NB4 (cell line): ENCODE data around the gene AOC3.

ENCODE experiments used
- DNase-seq: peaks from one replicate; pipeline ENCODE4 v3.0.0; 2010; ENCODE audit warnings: low read depth
- H3K4me3 ChIP-seq: one replicate; pipeline ENCODE4 v1.5.1; 2011; ENCODE audit warnings: mild to moderate bottlenecking, low read depth, low read length, moderate library complexity
- MYC ChIP-seq: IDR thresholded peaks from 2 replicates; pipeline ENCODE4 v1.6.1; 2011; ENCODE audit warnings: low read depth, low read length
- POLR2A ChIP-seq: IDR thresholded peaks from 2 replicates; pipeline ENCODE4 v1.6.1; 2011; ENCODE audit warnings: mild to moderate bottlenecking; ENCODE audit not compliant: insufficient read length; ENCODE audit errors: extremely low read depth
- TF ChIP-seq, protein P1 (sequence below): IDR thresholded peaks from 2 replicates; pipeline ENCODE4 v1.6.1; 2011; ENCODE audit warnings: low read depth, low read length
- TF ChIP-seq, protein P2 (sequence below): IDR thresholded peaks from one replicate; pipeline ENCODE4 v1.5.1; 2012; ENCODE audit warnings: low read depth, low read length

Gene AOC3

GRCh38 chr17:42843358-42843934, 7.6 kb upstream of the AOC3 start:
- TF ChIP-seq, protein P1, sequence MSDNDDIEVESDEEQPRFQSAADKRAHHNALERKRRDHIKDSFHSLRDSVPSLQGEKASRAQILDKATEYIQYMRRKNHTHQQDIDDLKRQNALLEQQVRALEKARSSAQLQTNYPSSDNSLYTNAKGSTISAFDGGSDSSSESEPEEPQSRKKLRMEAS = no peak
- TF ChIP-seq, protein P2, sequence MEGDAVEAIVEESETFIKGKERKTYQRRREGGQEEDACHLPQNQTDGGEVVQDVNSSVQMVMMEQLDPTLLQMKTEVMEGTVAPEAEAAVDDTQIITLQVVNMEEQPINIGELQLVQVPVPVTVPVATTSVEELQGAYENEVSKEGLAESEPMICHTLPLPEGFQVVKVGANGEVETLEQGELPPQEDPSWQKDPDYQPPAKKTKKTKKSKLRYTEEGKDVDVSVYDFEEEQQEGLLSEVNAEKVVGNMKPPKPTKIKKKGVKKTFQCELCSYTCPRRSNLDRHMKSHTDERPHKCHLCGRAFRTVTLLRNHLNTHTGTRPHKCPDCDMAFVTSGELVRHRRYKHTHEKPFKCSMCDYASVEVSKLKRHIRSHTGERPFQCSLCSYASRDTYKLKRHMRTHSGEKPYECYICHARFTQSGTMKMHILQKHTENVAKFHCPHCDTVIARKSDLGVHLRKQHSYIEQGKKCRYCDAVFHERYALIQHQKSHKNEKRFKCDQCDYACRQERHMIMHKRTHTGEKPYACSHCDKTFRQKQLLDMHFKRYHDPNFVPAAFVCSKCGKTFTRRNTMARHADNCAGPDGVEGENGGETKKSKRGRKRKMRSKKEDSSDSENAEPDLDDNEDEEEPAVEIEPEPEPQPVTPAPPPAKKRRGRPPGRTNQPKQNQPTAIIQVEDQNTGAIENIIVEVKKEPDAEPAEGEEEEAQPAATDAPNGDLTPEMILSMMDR = peak; percentile 91
- no peak overlapping the region for H3K4me3 ChIP-seq

GRCh38 chr17:42844271-42844670, 6.7 kb upstream of the AOC3 start, which contains the start of gene AOC2:
Gene AOC2 (plus strand): TSS chr17:42844580. CDS start chr17:42844627, 47 bp downstream.
- TF ChIP-seq, protein P2 = no peak
- TF ChIP-seq MYC (no peak), POLR2A (no peak)
- TF ChIP-seq, protein P1 = no peak
- no peak within 1 kb of the TSS for H3K4me3 ChIP-seq
- no peak for DNase-seq

More at GRCh38 chr17:42843358-42843934, 7.6 kb upstream of the AOC3 start:
- peak; percentile 59 for DNase-seq

DNA sequence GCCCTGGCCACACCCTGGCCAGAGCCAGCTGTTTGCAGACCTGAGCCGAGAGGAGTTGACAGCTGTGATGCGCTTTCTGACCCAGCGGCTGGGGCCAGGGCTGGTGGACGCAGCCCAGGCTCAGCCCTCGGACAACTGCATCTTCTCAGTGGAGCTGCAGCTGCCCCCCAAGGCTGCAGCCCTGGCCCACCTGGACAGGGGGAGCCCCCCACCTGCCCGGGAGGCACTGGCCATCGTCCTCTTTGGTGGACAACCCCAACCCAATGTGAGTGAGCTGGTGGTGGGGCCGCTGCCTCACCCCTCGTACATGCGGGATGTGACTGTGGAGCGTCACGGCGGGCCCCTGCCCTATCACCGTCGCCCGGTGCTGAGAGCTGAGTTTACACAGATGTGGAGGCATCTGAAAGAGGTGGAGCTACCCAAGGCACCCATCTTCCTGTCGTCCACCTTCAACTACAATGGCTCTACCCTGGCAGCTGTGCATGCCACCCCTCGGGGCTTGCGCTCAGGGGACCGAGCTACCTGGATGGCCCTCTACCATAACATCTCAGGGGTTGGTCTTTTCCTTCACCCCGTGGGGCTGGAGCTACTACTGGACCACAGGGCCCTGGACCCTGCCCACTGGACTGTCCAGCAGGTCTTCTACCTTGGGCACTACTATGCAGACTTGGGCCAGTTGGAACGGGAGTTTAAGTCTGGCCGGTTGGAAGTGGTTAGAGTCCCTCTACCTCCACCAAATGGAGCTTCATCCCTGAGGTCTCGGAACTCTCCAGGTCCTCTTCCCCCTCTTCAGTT, 6.0 kb upstream of the AOC3 start:
- TF ChIP-seq MYC (no peak), POLR2A (no peak)
- TF ChIP-seq, protein P2 = no peak
- TF ChIP-seq, protein P1 = no peak
- no peak overlapping the region for H3K4me3 ChIP-seq
- DNase-seq = no peak

DNA sequence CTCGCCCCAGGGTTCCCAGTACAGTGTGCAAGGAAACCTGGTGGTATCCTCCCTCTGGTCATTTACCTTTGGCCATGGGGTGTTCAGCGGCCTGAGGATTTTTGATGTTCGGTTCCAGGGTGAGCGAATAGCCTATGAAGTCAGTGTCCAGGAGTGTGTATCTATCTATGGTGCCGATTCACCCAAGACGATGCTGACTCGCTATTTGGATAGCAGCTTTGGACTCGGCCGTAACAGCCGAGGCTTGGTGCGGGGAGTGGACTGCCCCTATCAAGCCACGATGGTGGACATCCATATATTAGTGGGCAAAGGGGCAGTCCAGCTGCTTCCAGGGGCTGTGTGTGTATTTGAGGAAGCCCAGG, 5.5 kb upstream of the AOC3 start:
- no peak for TF ChIP-seq POLR2A
- TF ChIP-seq, protein P1 = no peak
- no peak for TF ChIP-seq MYC
- TF ChIP-seq, protein P2 = no peak
- H3K4me3 ChIP-seq = no peak overlapping the region
- DNase-seq = no peak

DNA sequence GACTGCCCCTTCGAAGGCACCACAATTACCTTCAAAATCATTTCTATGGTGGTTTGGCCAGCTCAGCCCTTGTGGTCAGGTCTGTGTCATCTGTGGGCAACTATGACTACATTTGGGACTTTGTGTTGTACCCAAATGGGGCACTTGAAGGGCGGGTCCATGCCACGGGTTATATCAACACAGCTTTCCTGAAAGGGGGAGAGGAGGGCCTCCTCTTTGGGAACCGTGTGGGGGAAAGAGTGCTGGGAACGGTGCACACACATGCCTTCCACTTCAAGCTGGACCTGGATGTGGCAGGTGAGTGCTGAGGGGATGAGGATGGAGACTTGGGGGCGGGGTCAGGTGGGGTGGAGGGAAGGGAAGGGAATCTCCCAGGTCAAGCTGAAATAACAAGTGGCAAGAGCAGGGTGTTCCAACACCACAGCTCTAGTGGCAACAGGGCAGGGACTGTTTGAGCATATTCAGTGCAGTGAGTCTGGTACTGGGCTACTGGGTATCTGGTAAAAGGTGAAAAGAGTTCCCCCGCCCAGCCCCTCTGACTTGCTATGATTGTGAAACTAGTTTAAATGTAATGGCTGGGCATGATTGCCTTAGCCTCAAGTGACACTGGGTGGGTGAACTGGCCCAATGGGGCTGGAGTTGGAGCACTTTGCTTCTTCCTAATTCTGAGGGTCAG, 4.9 kb upstream of the AOC3 start:
- TF ChIP-seq POLR2A (no peak), MYC (no peak)
- peak; percentile 38 for DNase-seq
- no peak overlapping the region for H3K4me3 ChIP-seq
